ENCODE data around the gene CSH2. TPM values are rescaled to one million over a fixed set of nuclear protein-coding genes. Genes with fewer than 3 reads are reported as not detected.

Gene CSH2
- total and polyA plus RNA-seq, 9 of the 15 experiments (the other 6 are each of a cell fraction or from before 2014, with no cell fraction given), result not detected

- TF ChIP-seq NELFE (IDR thresholded peaks at IDR 0.05; ENCODE audit: insufficient read depth, insufficient read length) (no peak), BRD9 (IDR thresholded peaks at IDR 0.05; ENCODE audit: low read depth, partially characterized antibody) (no peak), KLF1 (tag; IDR thresholded peaks at IDR 0.05) (peak; percentile 39; the same call in 1 of the 2 replicates), ATF4 (CRISPR knock-in tag; IDR thresholded peaks at IDR 0.05) (no peak), KLF16 (IDR thresholded peaks at IDR 0.05) (peak; percentile 12; the same call in 1 of the 2 replicates), GTF3C2 (IDR thresholded peaks at IDR 0.05; ENCODE audit: borderline replicate concordance, extremely low read depth, insufficient read length) (no peak), SMAD1 (IDR thresholded peaks at IDR 0.05; ENCODE audit: low read depth, low read length, partially characterized antibody) (no peak), ZNF316 (IDR thresholded peaks at IDR 0.05) (no peak), POLR2G (IDR thresholded peaks at IDR 0.05; ENCODE audit: low read depth, low read length) (peak; percentile 92), ZNF518B (CRISPR knock-in tag; IDR thresholded peaks at IDR 0.05) (no peak), DEAF1 (CRISPR knock-in tag; IDR thresholded peaks at IDR 0.05) (no peak; the same call in 1 of the 2 replicates), ZNF253 (CRISPR knock-in tag; conservative IDR thresholded peaks at IDR 0.05) (no peak)
Measured at GRCh38 chr17:63848834-63849689, 24.4 kb downstream of the CSH2 start (continued).

Measured in K562 (cell line).